Spleen (tissue), 11 donors: ENCODE results near the gene SERPINA1. TPM values are rescaled to one million over a fixed set of nuclear protein-coding genes. Genes with fewer than 3 reads are reported as not detected.
A peak's percentile ranks its signal among the peaks of the same experiment; 100 is the strongest.

ENCODE experiments used
- DNase-seq: peaks from one replicate; pipeline ENCODE4 v3.0.0-alpha.2; 2020
- H3K27ac ChIP-seq, 8 donors: fragments of 200-600 bp; sonication (generic) in 7 of 8; 1 replicate in 4 of 8; 2 replicates in 4 of 8; pipeline versions ENCODE4 v1.5.0 to v1.8.0; 2016 to 2021; ENCODE audit warnings: inconsistent platforms in 4 of 8, mild to moderate bottlenecking in 4 of 8, moderate library complexity in 1 of 8
- H3K27me3 ChIP-seq, 7 donors: fragments of 200-600 bp; sonication (generic) in 6 of 7; replicated peaks in 1 of 7; 1 replicate in 4 of 7; 2 replicates in 3 of 7; pipeline versions ENCODE4 v1.5.0 to v1.8.0; 2016 to 2021; ENCODE audit warnings: inconsistent platforms in 3 of 7, mild to moderate bottlenecking in 1 of 7
- H3K36me3 ChIP-seq, 6 donors: fragments of 200-600 bp; sonication (generic) in 5 of 6; 1 replicate in 4 of 6; 2 replicates in 2 of 6; pipeline versions ENCODE4 v1.5.0 to v1.8.0; 2016 to 2021; ENCODE audit warnings: inconsistent platforms in 2 of 6
- H3K4me1 ChIP-seq, 6 donors: fragments of 200-600 bp; sonication (generic) in 5 of 6; 1 replicate in 3 of 6; 2 replicates in 3 of 6; pipeline versions ENCODE4 v1.5.0 to v1.8.0; 2016 to 2021; ENCODE audit warnings: inconsistent platforms in 3 of 6
- H3K4me3 ChIP-seq, 8 donors: fragments of 200-600 bp; sonication (generic) in 7 of 8; 1 replicate in 4 of 8; 2 replicates in 4 of 8; pipeline versions ENCODE4 v1.5.0 to v1.8.0; 2016 to 2021; ENCODE audit warnings: inconsistent platforms in 4 of 8, mild to moderate bottlenecking in 4 of 8, moderate library complexity in 2 of 8
- H3K9me3 ChIP-seq, 8 donors: fragments of 200-600 bp; sonication (generic) in 7 of 8; 1 replicate in 4 of 8; 2 replicates in 4 of 8; pipeline versions ENCODE4 v1.5.0 to v1.8.0; 2016 to 2021; ENCODE audit warnings: inconsistent platforms in 4 of 8
- POLR2A ChIP-seq, 3 donors: fragments of 450-650 bp; IDR thresholded peaks; one replicate each; pipeline ENCODE4 v1.5.1; 2017; ENCODE audit warnings: antibody characterized with exemption in 3 of 3, mild to moderate bottlenecking in 1 of 3
- POLR2AphosphoS5 ChIP-seq, 3 donors: sonication (generic); formaldehyde crosslinking; IDR thresholded peaks; one replicate each; pipeline ENCODE4 v1.5.1; 2017; ENCODE audit warnings: antibody characterized with exemption in 3 of 3
- WGBS, 5 donors: extraction: QIAGEN DNeasy Blood & Tissue Kit in 3 of 5; methylation state at CpG; one replicate each; pipeline versions ENCODE4 v1.1.5 to v1.1.7; 2013 to 2018; 5-methylcytosine and 5-hydroxymethylcytosine counted together
- intact Hi-C: fragments of 100-400 bp; cut with DNase I; formaldehyde crosslinking; loops from one replicate; pipeline ENCODE4 v1.15.0; 2023; ENCODE audit warnings: low total_unique reads
- polyA plus RNA-seq, 3 donors: library from polyadenylated mRNA; stranded (reverse); fragments of 200-250 nt; gene quantifications; one replicate each; pipeline ENCODE4 v1.2.1, GENCODE V29; 2013
- total RNA-seq, 7 donors: library from RNA; depleted of rRNA in 3 of 7; stranded (reverse); fragments of >200 nt in 3 of 7; fragmentation: NEBNext Ultra II Directional in 4 of 7; extraction: Animal tissue kit (Norgen Biotek cat#: 25700) in 4 of 7; gene quantifications; one replicate each; pipeline versions ENCODE4 v1.1.0 to v1.2.1, GENCODE V29; 2016 to 2021
- TF ChIP-seq, protein P1 (sequence below), 11 experiments: fragments of 200-600 bp in 7 of 11; fragments of 450-650 bp in 4 of 11; sonication (generic) in 4 of 11; IDR thresholded peaks in 8 of 11; conservative IDR thresholded peaks in 3 of 11; 1 replicate in 7 of 11; 2 replicates in 4 of 11; pipeline versions ENCODE4 v1.4.0 to v1.8.0; 2016 to 2021; ENCODE audit warnings: antibody characterized with exemption in 11 of 11, inconsistent platforms in 4 of 11, mild to moderate bottlenecking in 1 of 11
- donor health status: healthy with polysubstance abuse.
- donor health status: DM: no; HTN: no; CAD: no; lungs with moderate emphysema.
- donor health status: DM: no; HTN: no; CAD: no.
- donor health status: Bipolar disorder and iron deficiency.
- donor health status: healthy.
- donor health status: DM: no; HTN: no; CAD: no.
- donor health status: DM: yes; HTN: yes; CAD: no.

Gene SERPINA1
- total and polyA plus RNA-seq, 10 donors: 28.4 to 701 (median 203) TPM

DNA sequence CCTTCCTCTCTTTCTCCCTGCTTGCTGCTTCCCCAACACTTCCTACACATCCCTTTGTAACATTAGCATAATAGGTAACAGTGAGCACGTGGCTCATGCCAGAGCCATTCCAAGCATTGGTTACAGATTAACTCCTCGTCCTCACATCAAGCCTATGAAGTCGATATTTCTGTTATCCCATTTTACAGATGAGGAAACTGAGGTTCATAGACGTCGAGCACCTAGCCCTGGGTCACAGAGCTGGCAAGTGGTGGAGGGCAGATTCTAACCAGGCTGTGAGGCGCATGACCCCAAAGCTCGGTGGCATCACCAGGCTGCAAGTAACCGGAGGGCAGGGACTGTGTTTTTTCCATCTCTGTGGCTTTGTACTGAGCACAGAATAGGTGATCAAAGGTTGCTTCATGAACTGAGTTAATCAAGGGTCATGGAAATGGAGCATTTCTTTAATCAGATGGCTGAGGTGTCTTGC, 5.7 kb upstream of the SERPINA1 start:
- no peak for DNase-seq
- Histone ChIP-seq H3K36me3 (no peaks in the 10 kb centered on the region), H3K9me3 (no peaks in the 10 kb centered on the region), H3K27ac (peak overlapping the region in 7 of 8 donors; percentile 62 to 97 (median 84)), H3K4me1 (peaks cover 0 to 56% (median 13%) of the 10 kb centered on the region in 6 donors), H3K4me3 (peak overlapping the region in 1 of 8 donors; percentile 46), H3K27me3 (peaks cover 0 to 14% (median 0%) of the 10 kb centered on the region in 7 donors)
- no peak for TF ChIP-seq POLR2A (IDR thresholded peaks at IDR 0.05)
- TF ChIP-seq POLR2AphosphoS5 (IDR thresholded peaks at IDR 0.05): no peak
- TF ChIP-seq, protein P1, sequence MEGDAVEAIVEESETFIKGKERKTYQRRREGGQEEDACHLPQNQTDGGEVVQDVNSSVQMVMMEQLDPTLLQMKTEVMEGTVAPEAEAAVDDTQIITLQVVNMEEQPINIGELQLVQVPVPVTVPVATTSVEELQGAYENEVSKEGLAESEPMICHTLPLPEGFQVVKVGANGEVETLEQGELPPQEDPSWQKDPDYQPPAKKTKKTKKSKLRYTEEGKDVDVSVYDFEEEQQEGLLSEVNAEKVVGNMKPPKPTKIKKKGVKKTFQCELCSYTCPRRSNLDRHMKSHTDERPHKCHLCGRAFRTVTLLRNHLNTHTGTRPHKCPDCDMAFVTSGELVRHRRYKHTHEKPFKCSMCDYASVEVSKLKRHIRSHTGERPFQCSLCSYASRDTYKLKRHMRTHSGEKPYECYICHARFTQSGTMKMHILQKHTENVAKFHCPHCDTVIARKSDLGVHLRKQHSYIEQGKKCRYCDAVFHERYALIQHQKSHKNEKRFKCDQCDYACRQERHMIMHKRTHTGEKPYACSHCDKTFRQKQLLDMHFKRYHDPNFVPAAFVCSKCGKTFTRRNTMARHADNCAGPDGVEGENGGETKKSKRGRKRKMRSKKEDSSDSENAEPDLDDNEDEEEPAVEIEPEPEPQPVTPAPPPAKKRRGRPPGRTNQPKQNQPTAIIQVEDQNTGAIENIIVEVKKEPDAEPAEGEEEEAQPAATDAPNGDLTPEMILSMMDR (IDR thresholded peaks at IDR 0.05 in 8 of 11, conservative IDR thresholded peaks at IDR 0.05 in 3 of 11): no peak
- intact Hi-C loops: no loop called here
- WGBS, 5 donors: 73 to 86% (median 75%) methylated on average over 8 of the region's 8 CpGs

GRCh38 chr14:94393474-94393873, 5.1 kb upstream of the SERPINA1 start:
- H3K27ac ChIP-seq: peak overlapping the region in 6 of 8 donors; percentile 78 to 97 (median 86)
- peak overlapping the region in 1 of 8 donors; percentile 46 for H3K4me3 ChIP-seq
- H3K36me3 ChIP-seq: no peaks in the 10 kb centered on the region
- peaks cover 0 to 62% (median 13%) of the 10 kb centered on the region in 6 donors for H3K4me1 ChIP-seq
- H3K9me3 ChIP-seq: no peaks in the 10 kb centered on the region
- intact Hi-C loops: no loop called here
- H3K27me3 ChIP-seq: peaks cover 0 to 14% (median 0%) of the 10 kb centered on the region in 7 donors
- TF ChIP-seq, protein P1 (IDR thresholded peaks at IDR 0.05 in 8 of 11, conservative IDR thresholded peaks at IDR 0.05 in 3 of 11): no peak
- TF ChIP-seq POLR2A (IDR thresholded peaks at IDR 0.05): no peak
- no peak for TF ChIP-seq POLR2AphosphoS5 (IDR thresholded peaks at IDR 0.05)
- no peak for DNase-seq
- WGBS, 5 donors: 90 to 93% (median 92%) methylated on average over 10 of the region's 10 CpGs

GRCh38 chr14:94392510-94392935, 4.1 kb upstream of the SERPINA1 start:
- TF ChIP-seq, protein P1 (IDR thresholded peaks at IDR 0.05 in 8 of 11, conservative IDR thresholded peaks at IDR 0.05 in 3 of 11): no peak
- TF ChIP-seq POLR2AphosphoS5 (IDR thresholded peaks at IDR 0.05): peak in 1 of 3 donors; percentile 54
- TF ChIP-seq POLR2A (IDR thresholded peaks at IDR 0.05): no peak
- Histone ChIP-seq H3K36me3 (no peaks in the 10 kb centered on the region), H3K27me3 (peaks cover 0 to 14% (median 0%) of the 10 kb centered on the region in 7 donors), H3K4me1 (peaks cover 0 to 71% (median 16%) of the 10 kb centered on the region in 6 donors), H3K27ac (peak overlapping the region in 7 of 8 donors; percentile 77 to 97 (median 86)), H3K9me3 (no peaks in the 10 kb centered on the region), H3K4me3 (peak overlapping the region in 1 of 8 donors; percentile 65)
- WGBS, 5 donors: 19 to 53% (median 33%) methylated on average over 5 of the region's 5 CpGs
- intact Hi-C loops: no loop called here
- no peak for DNase-seq

DNA sequence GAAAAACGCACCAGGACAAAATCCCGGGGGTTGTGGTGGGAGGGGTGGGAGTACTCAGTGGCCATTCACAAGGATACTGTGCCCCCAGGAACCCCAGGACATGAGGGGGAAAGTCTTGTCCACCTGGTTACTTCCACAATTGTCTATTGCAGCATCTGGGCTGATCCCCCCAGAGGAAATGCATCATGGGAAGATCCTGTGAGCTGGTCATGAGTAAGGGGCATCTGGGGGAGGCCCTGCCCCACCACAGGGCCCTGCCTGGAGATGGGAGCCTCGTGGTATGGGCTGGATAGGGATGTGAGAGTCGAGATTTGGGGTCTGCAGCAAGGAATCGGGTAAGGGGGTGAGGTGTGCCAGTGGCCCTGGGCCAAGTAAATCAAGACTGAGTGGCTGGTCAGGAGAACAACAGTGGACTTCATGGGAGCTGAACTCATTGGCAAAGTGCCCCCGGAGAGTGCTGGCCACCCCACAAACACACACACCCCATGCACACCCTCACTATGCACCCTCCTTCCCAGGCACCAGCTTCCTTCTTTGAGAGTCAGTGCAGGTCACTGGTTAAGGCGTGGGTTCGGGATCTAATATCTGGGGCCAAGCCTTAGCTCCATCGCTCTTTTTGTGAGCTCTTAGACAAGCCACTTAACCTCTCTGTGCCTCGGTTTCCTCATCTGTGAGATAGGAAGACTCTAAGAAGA, 3.0 kb upstream of the SERPINA1 start:
- intact Hi-C loops: no loop called here
- peaks cover 0 to 82% (median 17%) of the 10 kb centered on the region in 6 donors for H3K4me1 ChIP-seq
- H3K36me3 ChIP-seq: no peaks in the 10 kb centered on the region
- WGBS, 5 donors: 71 to 83% (median 75%) methylated on average over 8 to 10 of the region's 10 CpGs
- H3K4me3 ChIP-seq: peak overlapping the region in 3 of 8 donors; percentile 40 to 65 (median 41)
- no peak for TF ChIP-seq POLR2AphosphoS5 (IDR thresholded peaks at IDR 0.05)
- TF ChIP-seq, protein P1 (IDR thresholded peaks at IDR 0.05 in 8 of 11, conservative IDR thresholded peaks at IDR 0.05 in 3 of 11): no peak
- TF ChIP-seq POLR2A (IDR thresholded peaks at IDR 0.05): no peak
- DNase-seq: no peak
- H3K27me3 ChIP-seq: peaks cover 0 to 14% (median 0%) of the 10 kb centered on the region in 7 donors
- H3K9me3 ChIP-seq: no peaks in the 10 kb centered on the region
- H3K27ac ChIP-seq: peak overlapping the region in 7 of 8 donors; percentile 77 to 97 (median 86)
